ENCODE data around the gene FRS3. TPM values are rescaled to one million over a fixed set of nuclear protein-coding genes. Genes with fewer than 3 reads are reported as not detected.

The FRS3 gene
- total and polyA plus RNA-seq, 9 of the 15 experiments (the other 6 are each of a cell fraction or from before 2014, with no cell fraction given), result 0.03 to 3.7 (median 1.6) TPM

DNA sequence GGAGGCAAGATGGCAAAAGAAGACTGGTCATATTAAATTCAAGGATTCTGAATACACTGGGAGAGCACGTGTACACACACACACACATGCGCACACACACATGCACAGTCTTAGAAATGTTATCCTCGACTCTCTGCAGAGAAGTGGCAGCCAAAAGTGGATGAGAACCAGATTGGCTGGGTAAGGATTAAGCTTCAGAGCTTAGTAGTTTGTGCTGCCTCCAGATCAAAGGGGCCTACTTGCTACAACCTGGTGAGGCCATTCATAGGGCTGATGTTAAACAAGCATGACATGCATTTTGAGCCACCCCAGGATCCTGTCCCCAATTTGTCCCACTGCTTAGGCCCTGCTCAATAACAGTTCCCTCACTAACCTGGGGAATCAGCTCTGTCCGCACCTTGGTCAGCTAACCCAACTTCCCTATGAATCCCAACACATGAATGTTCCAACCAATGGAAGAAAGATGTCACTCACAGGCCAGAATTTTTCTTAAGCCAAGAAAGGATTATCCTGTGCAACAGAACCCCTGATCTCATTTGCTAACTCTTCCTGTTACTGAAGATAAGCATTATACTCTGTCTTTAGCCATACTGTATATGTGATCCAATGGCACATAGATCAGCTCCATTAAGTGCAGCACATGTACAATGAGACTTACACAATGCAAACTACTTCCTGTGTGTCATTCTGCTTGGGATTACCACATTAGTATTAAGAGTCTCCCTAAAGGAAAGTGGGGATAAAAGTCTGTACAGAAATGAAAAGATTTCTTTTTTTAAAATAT is 38.8 kb upstream of the FRS3 start:
- ATAC-seq (peak; percentile 94), DNase-seq (ENCODE audit: extremely low read depth in 1 of 4, low spot score in 3 of 4) (peak; percentile 39 to 76 (median 60)), FAIRE-seq (peak; percentile 87)
- H3K9me1 ChIP-seq (ENCODE audit: control insufficient read depth, insufficient read depth, low read length), result no peaks in the 10 kb centered on the region
- H3K27ac ChIP-seq (ENCODE audit: extremely low read depth, low read depth, low read length), result peak overlapping the region; percentile 78
- H3K4me3 ChIP-seq, result no peak overlapping the region
- no peaks in the 10 kb centered on the region for H3K27me3 ChIP-seq (ENCODE audit: control insufficient read depth in 2 of 2, insufficient read depth in 2 of 2, low read length in 2 of 2)
- peak overlapping the region; percentile 62 for H3K4me2 ChIP-seq (ENCODE audit: insufficient read depth, low read length)
- intact Hi-C loops (cut with micrococcal nuclease) (no loop called here), in situ Hi-C loops (cut with MboI) (no loop called here)
- POLR2A ChIA-PET, result interaction anchor here (0.5 to 1.6 kb wide), 9 partner anchors 13 to 225 kb away, joined by 3 to 9 read pairs (median 3); partner anchors contain the start of gene TOMM6
- peak overlapping the region; percentile 79 for H2AFZ ChIP-seq (ENCODE audit: low read depth, low read length)
- CTCF ChIA-PET (ENCODE audit: low intra/inter-chr PET ratio), result no interaction called here
- WGBS (ENCODE audit: insufficient coverage, low coverage, missing lambda C conversion rate), result 46% methylated on average over 4 of the region's 4 CpGs
- no TSS peak for BruUV-seq (replicated peaks)
- no peaks in the 10 kb centered on the region for H3K36me3 ChIP-seq (ENCODE audit: control insufficient read depth, insufficient read depth, low read length)
- no peaks in the 10 kb centered on the region; the same call in 2 of the 3 replicates for H3K79me2 ChIP-seq (ENCODE audit: control insufficient read depth, insufficient read depth, low read length)
- peaks cover 0 to 27% of the 10 kb centered on the region in 2 experiments; a peak in 4 of 5 replicates for H3K4me1 ChIP-seq (replicated peaks in 1 of 2; ENCODE audit: control insufficient read depth in 2 of 2, insufficient read depth in 2 of 2, low read length in 2 of 2)
- H4K20me1 ChIP-seq (replicated peaks; ENCODE audit: control insufficient read depth, insufficient read depth, low read length), result no peaks in the 10 kb centered on the region
- no peaks in the 10 kb centered on the region for H3K9me3 ChIP-seq (replicated peaks; ENCODE audit: control insufficient read depth, insufficient read depth, low read depth, low read length)
- H3K9ac ChIP-seq (ENCODE audit: insufficient read depth in 1 of 2, low read depth in 2 of 2, low read length in 2 of 2), result peak overlapping the region in 1 of 2 experiments; percentile 44; a peak in 2 of 4 replicates
- peak; percentile 33; the same call in 1 of the 2 replicates for TF ChIP-seq KHSRP (IDR thresholded peaks at IDR 0.05)
- peak; percentile 71; the same call in 1 of the 2 replicates for TF ChIP-seq PHB2 (IDR thresholded peaks at IDR 0.05; ENCODE audit: low read depth)
- peak; percentile 73 for TF ChIP-seq MYC (IDR thresholded peaks at IDR 0.05; ENCODE audit: low read depth, low read length)
- no peak for TF ChIP-seq MYC (CRISPR knock-in tag; IDR thresholded peaks at IDR 0.05; ENCODE audit: borderline replicate concordance, low read depth)
- TF ChIP-seq, protein P1, sequence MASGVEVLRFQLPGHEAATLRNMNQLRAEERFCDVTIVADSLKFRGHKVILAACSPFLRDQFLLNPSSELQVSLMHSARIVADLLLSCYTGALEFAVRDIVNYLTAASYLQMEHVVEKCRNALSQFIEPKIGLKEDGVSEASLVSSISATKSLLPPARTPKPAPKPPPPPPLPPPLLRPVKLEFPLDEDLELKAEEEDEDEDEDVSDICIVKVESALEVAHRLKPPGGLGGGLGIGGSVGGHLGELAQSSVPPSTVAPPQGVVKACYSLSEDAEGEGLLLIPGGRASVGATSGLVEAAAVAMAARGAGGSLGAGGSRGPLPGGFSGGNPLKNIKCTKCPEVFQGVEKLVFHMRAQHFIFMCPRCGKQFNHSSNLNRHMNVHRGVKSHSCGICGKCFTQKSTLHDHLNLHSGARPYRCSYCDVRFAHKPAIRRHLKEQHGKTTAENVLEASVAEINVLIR (CRISPR knock-in tag; IDR thresholded peaks at IDR 0.05), result no peak
- TF ChIP-seq BRD9 (IDR thresholded peaks at IDR 0.05; ENCODE audit: low read depth, partially characterized antibody), result peak; percentile 23
- no peak for TF ChIP-seq PTRF (tag; IDR thresholded peaks at IDR 0.05)
- peak; percentile 93 for TF ChIP-seq DPF2 (IDR thresholded peaks at IDR 0.05)
- TF ChIP-seq, protein P2, sequence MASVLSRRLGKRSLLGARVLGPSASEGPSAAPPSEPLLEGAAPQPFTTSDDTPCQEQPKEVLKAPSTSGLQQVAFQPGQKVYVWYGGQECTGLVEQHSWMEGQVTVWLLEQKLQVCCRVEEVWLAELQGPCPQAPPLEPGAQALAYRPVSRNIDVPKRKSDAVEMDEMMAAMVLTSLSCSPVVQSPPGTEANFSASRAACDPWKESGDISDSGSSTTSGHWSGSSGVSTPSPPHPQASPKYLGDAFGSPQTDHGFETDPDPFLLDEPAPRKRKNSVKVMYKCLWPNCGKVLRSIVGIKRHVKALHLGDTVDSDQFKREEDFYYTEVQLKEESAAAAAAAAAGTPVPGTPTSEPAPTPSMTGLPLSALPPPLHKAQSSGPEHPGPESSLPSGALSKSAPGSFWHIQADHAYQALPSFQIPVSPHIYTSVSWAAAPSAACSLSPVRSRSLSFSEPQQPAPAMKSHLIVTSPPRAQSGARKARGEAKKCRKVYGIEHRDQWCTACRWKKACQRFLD (CRISPR knock-in tag; IDR thresholded peaks at IDR 0.05), result peak; percentile 44; the same call in 1 of the 2 replicates
- TF ChIP-seq ZNF444 (CRISPR knock-in tag; IDR thresholded peaks at IDR 0.05), result no peak
- 0 out of 2 replicates have a peak, but pooled peaks have one; percentile 43 for TF ChIP-seq NBN (IDR thresholded peaks at IDR 0.05; ENCODE audit: low read depth)
- TF ChIP-seq MTA3 (IDR thresholded peaks at IDR 0.05; ENCODE audit: borderline replicate concordance), result 0 out of 2 replicates have a peak, but pooled peaks have one; percentile 28
- TF ChIP-seq CEBPG (CRISPR knock-in tag; IDR thresholded peaks at IDR 0.05), result no peak
- TF ChIP-seq CEBPG (tag; conservative IDR thresholded peaks at IDR 0.05 in 1 of 2, IDR thresholded peaks at IDR 0.05 in 1 of 2), result peak in 1 of 2 experiments; percentile 80; a peak in 2 of 4 replicates
- TF ChIP-seq ATF7 (IDR thresholded peaks at IDR 0.05), result peak; percentile 68; the same call in 1 of the 2 replicates
- TF ChIP-seq SMAD4 (CRISPR knock-in tag; conservative IDR thresholded peaks at IDR 0.05), result peak; percentile 36; the same call in 1 of the 2 replicates
- peak; percentile 98 for TF ChIP-seq MYNN (IDR thresholded peaks at IDR 0.05)
- no peak for TF ChIP-seq MYNN (CRISPR knock-in tag; IDR thresholded peaks at IDR 0.05)
- no peak for TF ChIP-seq ILF3 (IDR thresholded peaks at IDR 0.05; ENCODE audit: borderline replicate concordance)
- peak; percentile 44 to 64; a peak in 2 of 4 replicates for TF ChIP-seq FOXK2 (conservative IDR thresholded peaks at IDR 0.05 in 1 of 2, IDR thresholded peaks at IDR 0.05 in 1 of 2; ENCODE audit: low read depth in 2 of 2)
- peak; percentile 77 to 92 for TF ChIP-seq TRIM24 (IDR thresholded peaks at IDR 0.05)
- peak; percentile 89 for TF ChIP-seq EHMT2 (IDR thresholded peaks at IDR 0.05)

Measured in K562 (cell line).